Heart left ventricle (tissue), 13 donors: ENCODE measurements around the gene ARVCF.

Experiments used
- POLR2A ChIP-seq, 2 donors: fragments of 450-650 bp; IDR thresholded peaks; one replicate each; pipeline ENCODE4 v1.6.1; 2017; ENCODE audit warnings: antibody characterized with exemption in 2 of 2, mild to moderate bottlenecking in 2 of 2, moderate library complexity in 2 of 2
- TF ChIP-seq, protein P1 (sequence below), 12 donors: fragments of 200-600 bp; sonication (generic) in 4 of 12; IDR thresholded peaks; one replicate each; pipeline versions ENCODE4 v1.5.0 to v1.8.0; 2018 to 2022; ENCODE audit warnings: antibody characterized with exemption in 12 of 12, mild to moderate bottlenecking in 5 of 12
- donor health status: ischemic (EF 13 %, LVEDD 7.1; RV severe dilation, severe dysfunction).
- donor health status: DM: no; HTN: yes; CAD: no.
- donor health status: DM: no; HTN: no; CAD: no.
- donor health status: ischemic (EF 25% LVEDD 6.9; RV normal size, moderate dysfunction).
- donor health status: ischemic (EF 25% LVEDD 5.7; RV mildly dilated, moderate dysfunction).
- donor health status: ischemic (EF 35%, LVEDD 5.7; RV mildly dilated, moderate dysfunction).
- donor health status: nonischemic (EF 11% LVEDD 7.7; RV severe dilation, severe dysfunction).
- donor health status: DM: yes; HTN: yes; CAD: no.
- donor health status: PGD.
- donor health status: ischemic (EF 29% LVEDD 5.4; RV normal size, mild dysfunction).
- donor health status: nonischemic (EF 23%, LVEDD 6.1; RV moderate dilation, normal function).

DNA sequence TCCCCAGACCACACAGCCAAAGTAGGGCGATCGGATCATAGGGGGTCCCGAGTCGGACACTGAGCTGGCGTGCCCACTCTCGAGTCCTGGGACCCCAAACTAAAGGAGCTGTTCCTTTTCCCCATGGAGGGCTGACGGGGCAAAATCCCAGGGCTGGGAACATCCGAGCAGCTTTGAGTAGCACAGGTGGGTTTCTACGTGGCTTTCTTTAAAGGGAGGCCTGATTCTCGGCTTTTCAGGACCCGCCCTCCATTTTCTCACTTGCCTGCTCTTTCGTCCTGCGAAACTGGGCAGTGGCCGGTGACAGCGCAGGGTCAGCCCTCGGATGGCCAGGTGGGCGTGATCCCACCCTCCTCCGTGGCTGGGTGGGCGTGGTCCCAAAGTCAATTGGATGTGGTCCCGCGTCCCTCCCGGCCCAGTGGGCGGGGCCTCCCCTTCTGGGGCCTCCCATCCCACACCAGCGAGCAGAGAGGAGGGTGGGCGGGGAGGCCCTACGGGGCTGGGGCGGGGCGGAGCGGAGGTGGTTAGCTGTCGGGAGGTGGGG lies 57.5 kb downstream of the ARVCF start:
- no peak for TF ChIP-seq POLR2A (IDR thresholded peaks at IDR 0.05)
- TF ChIP-seq, protein P1, sequence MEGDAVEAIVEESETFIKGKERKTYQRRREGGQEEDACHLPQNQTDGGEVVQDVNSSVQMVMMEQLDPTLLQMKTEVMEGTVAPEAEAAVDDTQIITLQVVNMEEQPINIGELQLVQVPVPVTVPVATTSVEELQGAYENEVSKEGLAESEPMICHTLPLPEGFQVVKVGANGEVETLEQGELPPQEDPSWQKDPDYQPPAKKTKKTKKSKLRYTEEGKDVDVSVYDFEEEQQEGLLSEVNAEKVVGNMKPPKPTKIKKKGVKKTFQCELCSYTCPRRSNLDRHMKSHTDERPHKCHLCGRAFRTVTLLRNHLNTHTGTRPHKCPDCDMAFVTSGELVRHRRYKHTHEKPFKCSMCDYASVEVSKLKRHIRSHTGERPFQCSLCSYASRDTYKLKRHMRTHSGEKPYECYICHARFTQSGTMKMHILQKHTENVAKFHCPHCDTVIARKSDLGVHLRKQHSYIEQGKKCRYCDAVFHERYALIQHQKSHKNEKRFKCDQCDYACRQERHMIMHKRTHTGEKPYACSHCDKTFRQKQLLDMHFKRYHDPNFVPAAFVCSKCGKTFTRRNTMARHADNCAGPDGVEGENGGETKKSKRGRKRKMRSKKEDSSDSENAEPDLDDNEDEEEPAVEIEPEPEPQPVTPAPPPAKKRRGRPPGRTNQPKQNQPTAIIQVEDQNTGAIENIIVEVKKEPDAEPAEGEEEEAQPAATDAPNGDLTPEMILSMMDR (IDR thresholded peaks at IDR 0.05) = no peak
